Aorta (tissue), 5 donors: ENCODE results near the gene EFCAB6. TPM values are rescaled to one million over a fixed set of nuclear protein-coding genes. Genes with fewer than 3 reads are reported as not detected.

Experiments used
- ATAC-seq: fragments of 200-7000 bp; cut with Tn5 transposase; one replicate; pipeline ENCODE4 v1.9.1; 2022; ENCODE audit warnings: moderate library complexity; ENCODE audit not compliant: low FRiP score
- DNase-seq, 2 donors: peaks; one replicate each; pipeline ENCODE4 v3.0.0-alpha.2; 2020
- H3K27ac ChIP-seq, 2 donors: one replicate each; pipeline ENCODE4 v1.5.1; 2013; ENCODE audit warnings: low read length in 2 of 2, mild to moderate bottlenecking in 2 of 2, moderate library complexity in 2 of 2, control low read depth in 1 of 2, inconsistent platforms in 1 of 2, low read depth in 1 of 2
- H3K27me3 ChIP-seq, 2 donors: one replicate each; pipeline ENCODE4 v1.6.1; 2013; ENCODE audit warnings: control low read depth in 1 of 2, low read length in 1 of 2, mild to moderate bottlenecking in 1 of 2, moderate library complexity in 1 of 2; ENCODE audit not compliant: insufficient read depth in 2 of 2, control insufficient read depth in 1 of 2
- H3K36me3 ChIP-seq, 2 donors: one replicate each; pipeline ENCODE4 v1.6.1; 2013; ENCODE audit warnings: control low read depth in 1 of 2, low read length in 1 of 2, mild to moderate bottlenecking in 1 of 2; ENCODE audit not compliant: insufficient read depth in 2 of 2, control insufficient read depth in 1 of 2
- H3K4me1 ChIP-seq, 2 donors: one replicate each; pipeline ENCODE4 v1.6.1; 2013; ENCODE audit warnings: low read length in 2 of 2, control low read depth in 1 of 2, mild to moderate bottlenecking in 1 of 2, moderate library complexity in 1 of 2; ENCODE audit not compliant: insufficient read depth in 2 of 2, control insufficient read depth in 1 of 2
- H3K4me3 ChIP-seq, 2 donors: one replicate each; pipeline ENCODE4 v1.5.1; 2013; ENCODE audit warnings: low read length in 2 of 2, control low read depth in 1 of 2, mild to moderate bottlenecking in 1 of 2
- H3K9me3 ChIP-seq: one replicate; pipeline ENCODE4 v1.6.1; 2013; ENCODE audit warnings: mild to moderate bottlenecking, low read length; ENCODE audit not compliant: control insufficient read depth
- WGBS, 2 donors: extraction: QIAGEN DNeasy Blood & Tissue Kit; methylation state at CpG; one replicate each; pipeline ENCODE4 v1.1.7; 2013; 5-methylcytosine and 5-hydroxymethylcytosine counted together
- intact Hi-C, 2 donors: fragments of 100-400 bp; cut with DNase I; formaldehyde crosslinking; loops; one replicate each; pipeline versions ENCODE4 v1.14.2 to v1.15.0; 2022
- polyA plus RNA-seq, 2 donors: library from polyadenylated mRNA; stranded (reverse); fragments of 200-250 nt; gene quantifications; one replicate each; pipeline ENCODE4 v1.2.3, GENCODE V29; 2013
- total RNA-seq, 2 donors: library from RNA; stranded (reverse); fragmentation: NEBNext Ultra II Directional; extraction: Animal tissue kit (Norgen Biotek cat#: 25700); gene quantifications; one replicate each; pipeline ENCODE4 v1.2.1, GENCODE V29; 2021
- donor health status: healthy with polysubstance abuse.
- donor health status: Bipolar disorder and iron deficiency.
- donor health status: DM: no; HTN: no; CAD: no.
- donor health status: DM: no; HTN: no; CAD: no.
- donor health status: DM: yes; HTN: yes; CAD: no.

The EFCAB6 gene
- total and polyA plus RNA-seq, 4 donors = 0.88 to 2.6 (median 1.8) TPM

DNA sequence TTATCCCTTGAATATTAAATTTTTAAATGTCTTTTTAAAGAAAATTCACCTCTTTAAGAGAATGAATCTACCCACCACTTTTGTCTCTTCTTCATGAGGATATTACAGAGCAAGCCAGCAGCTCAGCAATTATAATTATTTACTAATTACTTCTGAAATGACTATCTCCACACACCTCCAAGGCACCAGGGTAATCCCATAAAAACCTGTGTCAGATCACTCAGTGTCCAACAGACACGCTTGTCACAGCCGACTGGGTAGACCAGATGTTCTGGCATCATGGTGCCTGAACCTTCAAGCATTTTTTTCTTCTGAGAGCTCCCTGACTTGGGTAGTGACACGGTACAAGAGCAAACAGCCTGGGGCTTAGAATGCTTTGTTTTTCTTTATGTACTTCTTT, 61.4 kb downstream of the EFCAB6 start:
- DNase-seq (no peak), ATAC-seq (no peak)
- H3K4me1 ChIP-seq = no peaks in the 10 kb centered on the region
- no peak overlapping the region for H3K27ac ChIP-seq
- intact Hi-C loops = no loop called here
- H3K36me3 ChIP-seq = no peaks in the 10 kb centered on the region
- H3K27me3 ChIP-seq = no peaks in the 10 kb centered on the region
- peaks cover 2% of the 10 kb centered on the region for H3K9me3 ChIP-seq
- 45 to 62% methylated on average over 3 of the region's 3 CpGs for WGBS, 2 donors
- H3K4me3 ChIP-seq = no peak overlapping the region

DNA sequence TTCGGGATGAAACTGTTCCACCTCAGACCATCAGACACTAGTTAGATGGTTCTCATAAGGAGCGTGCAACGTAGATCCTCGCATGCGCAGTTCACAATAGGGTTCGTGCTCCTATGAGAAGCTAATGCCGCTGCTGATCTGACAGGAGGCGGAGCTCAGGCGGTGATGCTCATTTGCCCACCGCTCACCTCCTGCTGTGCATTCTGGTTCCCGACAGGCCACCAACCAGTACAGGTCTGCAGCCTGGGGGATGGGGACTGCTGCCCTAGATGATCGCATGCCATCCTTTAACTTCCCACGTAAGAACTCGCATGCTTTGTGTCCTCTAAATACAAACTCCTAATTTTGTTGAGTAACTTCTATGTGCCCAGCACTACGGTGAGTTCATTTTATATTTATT, 62.6 kb downstream of the EFCAB6 start:
- DNase-seq (no peak), ATAC-seq (no peak)
- H3K27ac ChIP-seq = no peak overlapping the region
- H3K27me3 ChIP-seq = no peaks in the 10 kb centered on the region
- H3K36me3 ChIP-seq = no peaks in the 10 kb centered on the region
- peaks cover 2% of the 10 kb centered on the region for H3K9me3 ChIP-seq
- 74 to 78% methylated on average over 15 of the region's 15 CpGs for WGBS, 2 donors
- intact Hi-C loops = no loop called here
- H3K4me3 ChIP-seq = no peak overlapping the region
- H3K4me1 ChIP-seq = no peaks in the 10 kb centered on the region

DNA sequence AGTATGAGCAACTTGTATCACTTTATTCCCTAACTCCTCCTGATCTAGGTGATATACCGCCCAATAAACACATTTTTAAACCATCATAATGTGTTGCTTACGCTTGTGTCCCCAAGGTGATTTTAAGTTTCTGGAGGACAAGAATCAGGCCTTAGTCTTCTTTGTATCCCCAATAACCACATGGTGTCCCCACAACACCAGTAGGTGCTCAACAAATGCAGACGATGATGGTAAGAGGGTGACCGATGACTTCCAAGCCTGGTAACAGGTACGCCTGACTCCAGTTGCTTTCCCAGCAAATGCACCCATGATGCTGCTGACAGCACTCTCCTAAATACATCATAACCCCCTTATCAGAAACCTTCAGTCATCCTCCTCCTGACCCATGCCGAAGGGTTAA, 64.2 kb downstream of the EFCAB6 start:
- H3K9me3 ChIP-seq = peaks cover 2% of the 10 kb centered on the region
- no peak overlapping the region for H3K4me3 ChIP-seq
- no peak overlapping the region for H3K27ac ChIP-seq
- intact Hi-C loops = no loop called here
- no peak for DNase-seq
- no peaks in the 10 kb centered on the region for H3K4me1 ChIP-seq
- H3K27me3 ChIP-seq = no peaks in the 10 kb centered on the region
- no peak for ATAC-seq
- no peaks in the 10 kb centered on the region for H3K36me3 ChIP-seq
- 95 to 96% methylated on average over 6 of the region's 6 CpGs for WGBS, 2 donors

DNA sequence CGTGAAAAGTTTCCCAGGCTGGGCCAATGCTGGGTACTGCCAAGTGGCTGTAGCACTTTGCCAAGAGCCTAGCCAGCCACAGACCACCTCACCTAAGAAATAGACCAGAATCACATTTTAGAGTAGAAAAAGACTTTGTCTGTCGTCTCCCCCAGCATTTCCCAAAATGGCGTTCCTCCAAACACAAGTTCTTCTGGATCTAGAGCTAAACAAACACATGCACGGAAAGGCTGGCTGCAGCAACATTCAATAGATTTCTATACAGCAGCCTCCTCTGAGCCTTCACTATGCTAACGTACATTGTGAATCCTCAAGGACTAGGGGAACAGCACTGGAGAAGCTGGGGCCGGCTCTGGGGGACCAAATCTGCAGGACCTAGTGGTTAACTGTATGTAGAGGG, 65.0 kb downstream of the EFCAB6 start:
- DNase-seq (no peak), ATAC-seq (no peak)
- intact Hi-C loops = no loop called here
- Histone ChIP-seq H3K27me3 (no peaks in the 10 kb centered on the region), H3K9me3 (peaks cover 2% of the 10 kb centered on the region), H3K27ac (no peak overlapping the region), H3K36me3 (no peaks in the 10 kb centered on the region), H3K4me3 (no peak overlapping the region), H3K4me1 (no peaks in the 10 kb centered on the region)
- 64 to 74% methylated on average over 6 of the region's 6 CpGs for WGBS, 2 donors

DNA sequence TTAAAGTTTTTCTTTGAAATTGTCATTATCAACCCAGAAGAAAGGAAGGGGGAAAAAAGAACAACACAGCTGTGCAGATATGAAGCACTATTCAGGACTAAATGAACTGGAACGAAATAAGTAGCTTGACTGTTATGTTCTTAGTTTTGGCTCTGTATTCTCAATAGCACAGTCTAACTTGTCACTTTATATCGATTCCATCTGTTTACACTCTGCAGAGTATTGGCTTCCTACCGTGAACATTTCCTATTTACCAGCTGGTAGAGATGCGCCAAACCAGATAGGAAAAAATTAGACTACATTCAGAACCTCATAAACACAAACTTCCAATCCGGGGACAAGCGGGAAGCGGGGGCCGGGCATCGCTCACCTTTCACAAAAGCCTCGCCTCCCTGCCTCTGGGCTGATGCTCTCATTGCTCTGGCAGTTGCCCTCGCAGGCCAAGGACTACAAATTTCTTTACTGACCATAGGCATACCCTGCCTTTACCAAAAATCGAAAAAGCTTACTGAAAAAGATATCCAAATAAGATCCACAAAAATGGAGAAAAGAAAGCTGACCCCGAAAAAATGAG, 66.2 kb downstream of the EFCAB6 start:
- H3K36me3 ChIP-seq = no peaks in the 10 kb centered on the region
- peaks cover 2% of the 10 kb centered on the region for H3K9me3 ChIP-seq
- DNase-seq (no peak), ATAC-seq (no peak)
- H3K27ac ChIP-seq = no peak overlapping the region
- H3K4me3 ChIP-seq = no peak overlapping the region
- intact Hi-C loops = no loop called here
- H3K27me3 ChIP-seq = no peaks in the 10 kb centered on the region
- no peaks in the 10 kb centered on the region for H3K4me1 ChIP-seq
- 80% methylated on average over 13 of the region's 13 CpGs for WGBS, 2 donors

DNA sequence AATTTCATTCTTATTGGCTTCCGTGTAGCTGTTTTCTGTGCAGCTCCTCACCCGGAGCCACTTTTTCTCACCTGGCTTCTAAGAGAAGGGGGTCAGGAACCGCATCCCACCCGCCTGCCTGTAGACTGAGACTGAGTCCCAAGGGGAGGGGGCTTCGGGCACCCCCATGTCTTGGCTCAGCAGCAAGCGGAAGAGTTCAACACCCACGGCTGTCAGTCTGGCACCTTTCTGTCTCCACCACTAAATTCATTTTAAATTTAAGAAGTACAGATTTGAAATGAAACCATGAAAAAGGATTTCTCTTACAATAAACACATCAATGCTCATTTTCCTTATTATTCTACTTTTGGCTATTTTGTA, 66.7 kb downstream of the EFCAB6 start:
- intact Hi-C loops = no loop called here
- H3K4me3 ChIP-seq = no peak overlapping the region
- H3K36me3 ChIP-seq = no peaks in the 10 kb centered on the region
- peaks cover 2% of the 10 kb centered on the region for H3K9me3 ChIP-seq
- ATAC-seq (no peak), DNase-seq (no peak)
- no peak overlapping the region for H3K27ac ChIP-seq
- H3K27me3 ChIP-seq = no peaks in the 10 kb centered on the region
- H3K4me1 ChIP-seq = no peaks in the 10 kb centered on the region
- WGBS, 2 donors = 50% methylated on average over 7 of the region's 7 CpGs

DNA sequence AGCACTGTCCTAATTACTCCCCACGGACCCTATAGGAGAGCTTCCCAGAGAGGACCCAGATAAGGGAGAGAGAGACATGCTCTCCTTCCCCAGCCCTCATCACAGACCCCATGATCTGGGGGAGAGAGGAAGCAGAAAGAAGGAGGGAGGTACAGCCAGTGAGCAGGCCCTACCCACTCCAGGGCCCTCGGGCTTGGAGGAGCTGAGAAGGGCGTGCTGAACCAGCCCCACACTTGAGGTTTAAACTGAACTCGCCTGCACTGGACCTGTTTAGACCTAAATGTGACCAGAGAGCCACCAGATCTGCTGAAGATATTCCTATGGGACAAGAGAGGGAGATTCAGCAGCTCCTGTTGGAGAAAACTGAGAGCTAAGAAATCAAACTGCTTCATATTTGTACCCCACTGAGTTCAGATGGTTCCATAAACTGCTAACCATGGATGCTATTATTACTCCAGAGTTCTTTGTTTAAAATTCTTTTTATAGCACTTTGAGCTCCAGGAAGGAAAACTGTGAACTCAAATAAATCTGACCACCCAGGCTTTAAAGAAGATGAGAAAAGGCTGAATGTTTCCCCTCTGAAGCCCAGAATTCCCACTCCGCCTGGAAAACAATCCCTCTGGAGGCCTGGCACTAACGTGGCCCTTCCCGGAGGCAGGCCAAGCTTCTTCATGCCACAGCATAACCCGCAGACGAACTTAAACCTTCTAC, 67.2 kb downstream of the EFCAB6 start:
- Histone ChIP-seq H3K27ac (no peak overlapping the region), H3K4me3 (no peak overlapping the region), H3K27me3 (no peaks in the 10 kb centered on the region), H3K9me3 (peaks cover 2% of the 10 kb centered on the region), H3K36me3 (no peaks in the 10 kb centered on the region), H3K4me1 (no peaks in the 10 kb centered on the region)
- 26 to 38% methylated on average over 9 of the region's 9 CpGs for WGBS, 2 donors
- DNase-seq = no peak
- ATAC-seq = no peak
- intact Hi-C loops = no loop called here

DNA sequence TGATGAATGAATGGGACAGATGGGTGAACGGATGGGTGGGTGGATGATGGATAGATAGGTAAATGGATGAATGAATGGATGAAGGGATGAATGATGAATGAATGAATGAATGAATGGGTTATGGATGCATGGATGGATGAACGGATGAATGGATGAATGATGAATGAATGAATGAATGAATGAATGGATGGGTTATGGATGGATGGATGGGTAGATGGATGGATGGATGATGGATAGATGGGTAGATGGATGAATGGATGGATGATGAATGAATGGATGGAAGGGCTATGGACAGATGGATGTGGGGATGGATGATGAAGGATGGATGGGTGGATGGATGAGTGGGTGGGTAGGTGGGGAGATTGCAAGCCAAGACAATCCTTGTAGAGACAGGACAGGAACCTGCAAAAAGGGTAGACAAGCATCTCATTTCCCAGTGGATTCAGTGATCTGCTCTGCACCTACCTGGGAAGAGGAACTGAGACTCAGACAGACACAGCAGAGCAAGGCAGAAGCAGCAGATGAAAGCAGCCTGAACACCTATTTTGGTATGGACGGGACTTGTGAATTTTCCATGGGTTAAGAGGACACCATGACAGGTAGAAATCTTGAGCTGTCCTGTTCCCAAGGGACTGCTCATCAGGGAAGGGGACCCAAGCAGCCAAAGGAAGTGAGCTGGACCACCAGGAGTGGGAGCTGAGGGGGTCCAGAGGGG, 68.0 kb downstream of the EFCAB6 start:
- Histone ChIP-seq H3K4me3 (no peak overlapping the region), H3K27me3 (no peaks in the 10 kb centered on the region), H3K27ac (no peak overlapping the region), H3K36me3 (no peaks in the 10 kb centered on the region), H3K9me3 (peaks cover 2% of the 10 kb centered on the region), H3K4me1 (no peaks in the 10 kb centered on the region)
- 93 to 94% methylated on average over 3 of the region's 3 CpGs for whole genome bisulfite sequencing, 2 donors
- no peak for ATAC-seq
- DNase-seq = no peak
- intact Hi-C loops = no loop called here

DNA sequence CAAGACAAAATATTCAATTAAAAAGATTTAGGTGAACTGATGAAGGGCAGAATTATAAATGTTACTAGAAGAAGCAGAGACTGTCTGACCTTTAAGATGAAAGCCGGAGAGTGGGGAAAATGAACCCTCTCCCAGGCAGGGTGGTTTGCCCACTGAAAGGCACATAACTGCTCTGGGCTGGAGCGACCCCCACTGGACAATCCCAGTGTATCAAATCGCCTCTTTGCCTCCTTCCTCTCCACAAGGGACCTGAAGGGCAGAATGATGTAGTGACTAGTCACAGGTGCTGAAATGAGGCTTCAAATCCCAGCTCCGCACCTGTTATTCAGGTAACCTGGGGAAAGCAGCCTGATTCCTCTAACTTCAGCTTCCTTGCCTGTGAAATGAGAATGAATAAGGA, 69.0 kb downstream of the EFCAB6 start:
- Histone ChIP-seq H3K27me3 (no peaks in the 10 kb centered on the region), H3K4me3 (no peak overlapping the region), H3K27ac (no peak overlapping the region), H3K36me3 (no peaks in the 10 kb centered on the region), H3K4me1 (no peaks in the 10 kb centered on the region), H3K9me3 (no peaks in the 10 kb centered on the region)
- DNase-seq (no peak), ATAC-seq (no peak)
- intact Hi-C loops = no loop called here
- 51 to 52% methylated on average over 4 of the region's 4 CpGs for whole genome bisulfite sequencing, 2 donors
